GM21390 (cell line): ENCODE measurements around the gene MIA2.
"Not testable (repeated sequence)": the region's sequence is repeated elsewhere in the genome, so short reads cannot be mapped to it uniquely, and the experiment has no call there.

Experiments
- ATAC-seq: cut with Tn5 transposase; IDR thresholded peaks from one replicate; pipeline ENCODE4 v1.9.1; 2021; ENCODE audit not compliant: unreplicated experiment

MIA2 gene

DNA sequence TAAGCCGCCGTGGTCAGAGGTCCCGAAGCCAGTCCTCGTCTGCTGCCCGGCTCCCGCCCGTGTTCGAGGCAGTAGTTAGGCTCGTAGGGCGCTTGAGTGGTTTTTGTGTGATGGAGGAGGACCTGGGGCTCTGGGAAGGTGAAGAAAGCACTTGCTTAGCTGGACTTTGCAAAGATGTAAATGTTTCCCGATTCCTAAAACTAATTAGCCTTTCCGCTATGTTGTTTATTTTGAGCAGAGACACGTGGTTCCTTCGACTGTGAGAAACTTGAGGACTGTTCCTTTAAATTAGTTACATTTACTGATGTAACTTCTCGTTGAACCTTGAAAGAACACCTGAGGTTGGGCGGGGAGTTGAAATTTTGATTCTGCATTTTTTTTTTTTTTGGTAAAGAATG, 33.9 kb downstream of the MIA2 start:
- peak; percentile 7 for ATAC-seq

DNA sequence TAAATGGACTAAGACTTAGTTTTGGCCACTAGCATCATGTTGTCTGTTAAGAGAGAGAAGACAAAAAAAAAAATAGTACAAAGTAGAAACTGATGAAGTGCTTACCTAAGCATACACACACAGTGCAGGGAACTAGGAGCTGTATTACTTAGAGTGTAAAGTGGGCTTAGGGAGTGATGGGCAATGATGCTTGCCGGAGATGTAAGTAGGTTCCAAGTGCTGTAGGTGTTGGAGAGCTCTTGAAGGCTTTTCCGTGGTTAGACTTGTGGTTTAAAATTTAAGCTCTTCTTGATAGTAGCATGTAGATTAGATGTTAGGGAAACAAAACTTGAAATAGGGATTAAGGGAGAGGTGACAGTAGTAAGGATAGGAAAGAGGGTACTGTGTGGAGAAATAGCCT, 34.7 kb downstream of the MIA2 start:
- ATAC-seq, result no peak

DNA sequence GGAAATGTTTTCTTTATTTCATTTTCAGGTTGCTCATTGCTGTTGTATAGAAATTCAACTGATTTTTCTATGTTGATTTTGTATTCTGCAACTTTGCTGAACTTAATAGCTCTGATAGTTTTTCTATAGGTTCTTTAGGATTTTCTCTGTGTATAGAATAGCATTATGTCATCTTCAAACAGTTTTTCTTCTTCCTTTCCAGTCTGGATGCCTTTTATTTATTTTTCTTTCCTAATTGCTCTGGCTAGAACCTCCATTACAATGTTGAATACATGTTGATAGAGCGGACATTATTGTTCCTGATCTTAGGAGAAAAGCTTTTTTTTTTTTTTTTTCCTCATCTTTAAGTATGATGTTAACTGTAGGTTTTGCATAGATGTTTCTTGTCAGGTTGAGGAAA, 39.2 kb downstream of the MIA2 start:
- no peak for ATAC-seq

DNA sequence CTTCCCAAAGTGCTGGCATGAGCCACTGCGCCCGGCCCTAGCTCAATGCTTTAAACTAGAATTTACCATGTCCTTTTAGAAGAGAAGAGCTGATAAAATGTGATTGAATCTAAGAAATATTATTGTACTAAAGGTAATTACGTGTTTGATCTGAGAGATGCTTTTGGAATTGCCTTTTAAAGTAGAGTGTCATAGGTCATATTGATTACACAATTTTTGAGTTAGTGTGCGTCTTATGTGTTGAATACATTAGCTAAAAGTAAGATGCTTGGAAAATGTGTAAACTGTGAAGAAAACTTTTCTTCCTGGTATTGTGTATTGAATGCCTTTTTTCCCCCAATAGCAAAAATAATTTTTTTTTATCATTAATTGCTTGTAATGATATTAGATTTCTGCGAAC, 41.7 kb downstream of the MIA2 start:
- no peak for ATAC-seq

DNA sequence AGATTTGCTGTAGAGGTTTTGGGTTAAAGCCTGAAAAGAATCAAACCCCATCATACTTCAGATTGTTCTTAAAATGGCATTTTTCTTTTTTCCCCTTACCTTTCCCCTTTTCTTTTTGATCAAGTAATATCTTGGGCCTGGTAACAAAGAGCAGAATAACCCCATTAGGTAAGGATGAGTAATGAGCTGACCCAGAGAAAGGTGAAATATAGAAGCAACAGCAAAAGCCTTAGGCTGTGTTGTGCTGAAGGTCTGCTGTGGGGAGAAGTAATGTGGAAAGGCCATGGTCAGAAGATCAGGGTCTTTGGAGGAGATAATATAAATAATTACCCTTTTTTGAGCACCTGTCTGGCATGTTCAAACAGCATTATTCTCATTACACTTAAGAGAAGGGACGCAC, 42.3 kb downstream of the MIA2 start:
- no peak for ATAC-seq

DNA sequence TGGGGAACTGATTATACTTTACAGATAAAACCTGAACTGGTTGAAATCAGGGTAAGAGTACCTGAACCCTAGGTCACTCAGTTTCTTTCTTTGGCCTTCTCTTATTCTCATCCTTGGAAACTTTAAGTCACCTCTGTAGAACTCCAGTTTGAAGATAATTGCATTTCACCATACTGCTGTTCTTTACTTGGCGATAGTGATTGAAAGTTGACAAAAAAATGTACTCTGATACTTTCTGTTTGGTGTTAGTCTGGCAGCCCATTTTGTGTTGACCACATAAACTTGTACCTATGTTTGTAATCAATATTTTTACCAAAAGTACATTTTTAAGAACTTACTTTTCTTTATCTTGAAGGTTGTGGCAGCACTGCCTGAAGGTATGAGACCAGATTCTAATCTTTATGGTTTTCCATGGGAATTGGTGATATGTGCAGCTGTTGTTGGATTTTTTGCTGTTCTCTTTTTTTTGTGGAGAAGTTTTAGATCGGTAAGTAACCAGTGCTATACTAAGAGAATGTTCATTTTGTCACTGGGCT, 42.9 kb downstream of the MIA2 start:
- no peak for ATAC-seq

DNA sequence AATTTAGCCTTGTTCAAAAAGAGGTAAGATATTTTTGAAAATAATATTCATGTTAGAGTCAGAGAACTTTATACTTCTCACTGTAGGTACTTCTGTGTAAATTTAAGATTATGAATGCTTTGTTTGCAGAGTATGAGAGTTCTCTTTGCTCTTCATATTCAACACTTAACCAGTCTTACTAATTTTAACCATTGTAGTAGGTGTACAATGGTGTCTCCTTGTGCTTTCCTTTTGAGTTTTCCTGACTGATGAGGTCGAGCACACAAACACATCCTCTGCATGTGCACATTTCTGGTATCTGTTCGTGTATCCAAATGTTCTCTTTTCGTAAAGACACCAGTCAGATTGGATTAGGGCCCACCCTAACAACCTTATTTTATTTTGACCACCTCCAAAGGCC, 45.8 kb downstream of the MIA2 start:
- ATAC-seq, result no peak

DNA sequence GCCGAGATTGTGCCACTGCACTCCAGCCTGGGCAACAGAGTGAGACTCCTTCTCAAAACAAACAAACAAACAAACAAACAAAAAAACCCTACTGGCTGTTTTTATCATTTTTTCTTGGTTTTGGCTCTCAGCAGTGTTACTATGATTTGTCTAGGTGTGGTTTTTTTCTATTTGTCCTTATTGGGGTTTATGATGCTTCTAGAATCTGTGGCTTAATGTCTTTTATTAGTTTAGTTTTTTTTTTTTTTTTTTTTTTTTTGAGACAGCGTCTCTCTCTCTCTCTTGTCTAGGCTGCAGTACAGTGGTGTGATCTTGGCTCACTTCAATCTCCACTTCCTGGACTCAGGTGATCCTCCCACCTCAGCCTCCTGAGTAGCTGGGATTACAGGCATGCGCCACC, 47.0 kb downstream of the MIA2 start:
- not testable (repeated sequence) for ATAC-seq

DNA sequence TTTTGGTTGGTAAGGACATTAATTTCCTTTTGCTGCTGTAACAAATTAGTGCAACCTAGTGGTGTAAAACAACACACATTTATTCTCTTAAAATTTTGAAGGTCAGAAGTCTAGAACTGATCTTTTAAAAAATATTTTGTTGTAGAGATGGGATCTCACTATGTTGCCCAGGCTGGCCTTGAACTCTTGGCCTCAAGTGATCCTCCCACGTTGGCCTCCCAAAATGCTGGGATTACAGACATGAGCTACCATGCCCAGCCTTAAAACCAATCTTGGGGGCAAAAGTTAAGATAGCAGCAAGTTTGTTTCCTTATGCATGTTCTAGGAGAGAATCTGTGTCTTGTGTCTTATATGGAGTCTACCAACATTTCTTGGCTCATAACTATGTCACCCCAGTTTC, 55.8 kb downstream of the MIA2 start:
- ATAC-seq, result no peak

DNA sequence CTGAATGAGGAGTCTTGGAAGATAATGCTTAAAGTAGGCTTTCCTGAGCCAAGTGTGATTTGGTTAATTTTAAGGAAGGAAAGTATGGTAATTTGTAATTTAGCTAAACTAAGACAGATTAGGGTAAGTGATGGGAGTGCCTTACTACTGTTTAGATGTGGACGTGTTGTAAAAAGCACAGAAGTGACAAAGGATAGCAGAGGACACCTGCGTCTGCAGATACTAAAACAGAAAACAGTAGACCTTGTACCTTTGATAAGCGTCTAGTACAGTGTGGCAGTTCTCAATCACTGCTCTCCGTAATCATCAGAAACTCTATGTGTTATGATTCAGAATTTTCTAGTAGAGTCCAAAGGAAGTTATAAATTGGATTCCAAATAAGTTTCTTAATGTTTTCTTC, 58.0 kb downstream of the MIA2 start:
- no peak for ATAC-seq

DNA sequence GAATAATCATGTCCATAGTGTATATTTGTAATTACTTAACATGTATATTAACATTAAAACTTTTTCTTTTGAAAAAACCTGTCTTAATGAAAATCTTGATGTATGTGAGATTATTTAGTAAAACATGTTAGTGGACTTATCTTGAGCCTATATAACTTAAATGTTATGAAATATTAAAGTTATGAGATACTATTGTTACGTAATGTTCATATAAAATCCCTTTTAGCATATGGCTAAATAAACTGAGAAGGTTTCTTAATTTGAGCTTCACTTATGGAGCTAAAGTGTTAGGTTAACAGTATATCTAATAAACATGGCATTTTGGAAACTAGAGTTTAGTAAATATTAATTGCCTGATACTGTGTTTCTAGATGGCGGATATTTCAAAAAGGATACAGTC, 59.9 kb downstream of the MIA2 start:
- ATAC-seq, result no peak

DNA sequence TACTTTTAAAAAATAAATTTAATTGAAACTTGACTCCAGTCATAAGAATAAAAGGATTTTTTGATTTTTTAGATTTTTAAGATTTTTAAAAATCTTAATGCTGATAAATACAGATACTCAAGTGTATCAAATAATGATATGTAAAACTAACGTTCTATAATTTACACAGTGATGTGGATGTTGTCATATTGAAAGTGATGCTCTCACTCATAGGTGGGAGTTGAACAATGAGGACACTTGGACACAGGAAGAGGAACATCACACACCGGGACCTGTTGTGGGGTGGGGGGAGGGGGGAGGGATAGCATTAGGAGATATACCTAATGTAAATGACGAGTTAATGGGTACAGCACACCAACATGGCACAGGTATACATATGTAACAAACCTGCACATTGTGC, 66.7 kb downstream of the MIA2 start:
- ATAC-seq, result not testable (repeated sequence)

DNA sequence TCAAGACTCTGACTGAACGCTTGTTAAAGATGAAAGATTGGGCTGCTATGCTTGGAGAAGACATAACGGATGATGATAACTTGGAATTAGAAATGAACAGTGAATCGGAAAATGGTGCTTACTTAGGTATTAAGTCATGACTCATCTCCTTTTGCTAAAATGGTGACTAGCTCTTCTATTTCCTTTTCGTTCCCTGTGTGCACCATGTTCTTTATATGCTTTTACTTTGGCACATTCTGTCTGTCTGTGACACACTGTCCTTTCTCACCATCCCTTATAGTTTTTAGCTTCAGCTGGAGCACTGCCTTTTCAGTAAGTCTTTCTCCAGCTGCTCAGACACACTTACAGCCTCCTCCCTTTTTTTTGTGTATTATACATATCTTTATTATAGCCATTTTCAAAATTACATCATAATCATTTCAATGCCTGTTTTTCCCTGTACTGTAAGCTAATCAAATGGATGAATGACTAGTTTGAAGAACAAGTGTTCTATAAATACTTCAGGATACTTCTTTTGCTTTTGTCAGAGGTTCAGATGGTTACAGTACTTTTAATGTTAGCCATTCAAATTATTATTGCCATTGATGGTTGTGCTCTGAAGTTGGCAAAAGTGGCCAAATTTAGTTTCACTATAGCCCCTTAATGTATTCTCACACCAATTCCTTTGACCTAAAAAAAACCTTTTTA, 68.6 kb downstream of the MIA2 start:
- ATAC-seq, result no peak

DNA sequence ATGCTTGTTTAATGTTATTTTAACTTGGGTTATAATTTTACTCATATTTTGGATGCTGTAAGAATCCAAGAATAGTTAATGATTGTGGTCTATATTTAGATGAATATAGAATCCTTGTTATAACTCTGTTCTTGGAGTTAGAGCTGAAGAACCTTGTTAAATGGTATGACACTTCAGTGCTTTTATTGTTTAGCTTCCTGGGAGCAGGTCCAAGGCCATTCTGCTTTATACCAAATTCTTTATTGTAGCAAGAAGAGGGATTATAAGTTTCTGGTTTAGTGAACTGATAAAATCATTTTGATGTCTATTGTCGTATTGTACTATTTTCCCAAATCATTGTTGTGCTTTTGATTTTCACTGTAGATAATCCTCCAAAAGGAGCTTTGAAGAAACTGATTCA, 69.4 kb downstream of the MIA2 start:
- no peak for ATAC-seq

DNA sequence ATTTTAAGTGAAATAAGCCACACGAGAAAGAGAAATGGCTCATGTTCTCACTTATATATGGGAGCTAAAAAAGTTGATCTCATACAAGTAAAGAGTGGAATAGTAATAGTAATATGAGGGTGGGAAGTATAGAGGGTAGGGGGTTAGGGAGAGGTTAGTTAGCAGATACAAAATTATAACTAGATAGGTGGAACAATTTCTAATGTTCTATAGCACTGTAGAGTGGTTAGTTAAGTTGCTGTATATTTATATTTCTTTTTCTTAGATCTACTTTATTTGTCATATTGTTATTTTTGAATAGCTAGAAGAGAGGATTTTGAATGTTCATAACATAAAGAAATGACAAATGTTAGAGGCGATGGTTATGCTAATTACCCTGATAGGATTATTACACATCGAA, 74.1 kb downstream of the MIA2 start:
- no peak for ATAC-seq

DNA sequence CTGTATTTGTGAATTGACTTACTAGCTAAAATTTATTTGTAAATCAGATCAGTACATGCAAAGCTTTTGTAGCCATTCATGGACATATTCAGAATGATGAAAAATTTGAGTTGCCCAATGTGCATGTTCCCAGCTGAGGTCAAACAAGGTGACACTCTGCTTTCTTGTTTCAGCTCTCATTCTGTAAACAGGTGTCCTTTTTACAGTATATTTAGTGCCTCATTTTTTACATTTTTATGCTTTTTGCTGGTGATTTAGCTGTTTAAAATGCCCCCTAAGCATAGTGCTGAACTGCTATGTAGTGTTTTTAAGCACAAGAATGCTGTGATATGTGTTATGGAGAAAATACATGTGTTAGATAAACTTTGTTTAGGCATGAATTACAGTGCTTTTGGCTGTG, 76.3 kb downstream of the MIA2 start:
- no peak for ATAC-seq

DNA sequence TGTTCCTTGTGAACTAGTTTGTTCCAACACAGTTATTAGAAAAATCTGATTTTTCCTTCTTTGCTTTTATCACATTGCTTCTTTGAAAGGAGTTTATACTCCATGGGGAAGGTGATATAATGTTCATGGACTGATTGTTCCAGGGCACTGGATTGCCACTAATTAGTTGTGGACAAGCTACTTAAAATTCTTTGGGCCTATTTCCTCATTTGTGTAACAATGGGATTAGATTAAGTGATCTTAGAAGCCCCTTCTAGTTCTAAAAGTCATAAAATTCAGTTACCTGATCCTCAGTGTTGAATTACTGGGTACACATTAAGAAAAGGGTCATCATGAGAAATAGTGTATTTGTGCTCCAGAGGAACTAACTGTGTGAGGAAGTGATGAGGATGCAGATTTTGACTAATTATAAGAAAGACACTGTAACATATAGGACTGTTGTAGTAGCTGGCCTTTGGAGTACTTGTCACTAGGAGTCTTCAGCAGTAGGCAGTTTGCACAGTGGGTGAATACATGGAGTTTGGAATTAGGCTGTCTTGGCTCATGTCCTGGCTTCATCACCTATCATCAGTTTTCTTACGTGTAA, 82.2 kb downstream of the MIA2 start:
- ATAC-seq, result no peak

DNA sequence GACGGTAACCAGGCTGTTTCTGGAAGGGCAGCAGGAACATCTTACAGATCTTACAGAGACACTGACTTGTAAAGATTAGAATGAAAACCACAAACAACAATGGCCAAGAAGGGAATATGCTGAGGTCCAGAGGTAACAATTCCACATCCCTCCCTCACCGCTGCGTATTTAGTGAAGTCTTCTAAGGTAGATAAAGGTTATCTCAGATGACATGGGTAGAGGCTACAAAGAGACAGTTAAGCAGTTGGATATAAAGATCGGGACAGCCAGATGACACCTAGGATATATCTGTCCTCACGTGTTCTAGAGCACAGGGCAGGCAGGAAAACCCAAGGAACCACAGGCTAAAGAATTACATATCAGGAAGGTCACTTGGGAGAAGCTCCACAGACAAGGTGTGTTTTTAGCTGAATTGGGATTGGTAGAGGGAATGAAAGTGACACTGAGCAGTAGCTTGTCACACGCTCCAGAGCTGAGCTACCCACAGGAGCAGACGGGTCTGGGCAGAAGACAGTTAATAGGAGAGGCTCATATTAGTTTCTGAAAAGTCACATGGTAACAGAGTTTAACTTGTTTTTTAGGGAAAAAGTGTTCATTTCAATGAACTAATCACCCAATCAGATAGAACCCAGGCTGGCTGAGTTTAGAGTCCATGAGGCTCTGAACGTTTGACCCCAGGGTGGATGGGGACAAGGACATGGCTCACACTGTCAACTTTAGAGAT, 83.3 kb downstream of the MIA2 start:
- no peak for ATAC-seq

DNA sequence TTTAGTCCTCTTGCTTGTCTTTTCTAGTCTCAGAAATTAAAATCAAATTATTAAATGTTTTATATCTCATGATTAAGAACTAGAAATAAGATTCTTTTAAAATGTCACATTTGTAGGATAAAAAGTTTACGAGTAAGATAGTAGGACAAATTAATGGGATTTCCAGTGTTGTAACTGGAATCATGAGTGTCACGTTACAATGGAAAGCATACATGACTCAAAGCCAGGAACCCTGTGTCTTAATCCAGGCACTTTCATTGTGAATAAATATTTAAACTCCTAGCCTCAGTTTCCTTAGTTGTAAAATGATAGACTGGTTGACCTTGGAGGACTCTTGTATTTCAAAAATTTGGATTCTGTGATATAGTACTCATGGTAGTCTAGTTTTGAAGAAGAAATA, 84.9 kb downstream of the MIA2 start:
- no peak for ATAC-seq

DNA sequence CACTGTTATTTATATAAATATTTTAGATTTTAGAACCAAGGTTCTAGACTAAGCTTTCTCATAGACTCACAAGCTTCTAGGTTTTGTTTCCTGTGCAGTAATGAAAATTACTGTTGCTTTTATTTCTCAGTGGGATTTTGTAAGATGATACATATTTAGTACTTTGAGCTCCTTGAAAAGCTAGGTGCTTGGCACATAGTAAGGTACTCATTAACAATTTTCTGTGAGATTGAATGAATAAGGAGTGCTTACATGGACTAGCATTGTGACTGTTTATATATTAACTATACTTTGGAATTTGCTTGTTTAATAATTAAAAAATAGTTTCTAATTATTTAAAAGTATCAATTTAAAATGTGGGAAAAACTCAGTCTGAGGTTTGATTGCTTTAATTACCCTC, 85.7 kb downstream of the MIA2 start:
- ATAC-seq, result no peak

DNA sequence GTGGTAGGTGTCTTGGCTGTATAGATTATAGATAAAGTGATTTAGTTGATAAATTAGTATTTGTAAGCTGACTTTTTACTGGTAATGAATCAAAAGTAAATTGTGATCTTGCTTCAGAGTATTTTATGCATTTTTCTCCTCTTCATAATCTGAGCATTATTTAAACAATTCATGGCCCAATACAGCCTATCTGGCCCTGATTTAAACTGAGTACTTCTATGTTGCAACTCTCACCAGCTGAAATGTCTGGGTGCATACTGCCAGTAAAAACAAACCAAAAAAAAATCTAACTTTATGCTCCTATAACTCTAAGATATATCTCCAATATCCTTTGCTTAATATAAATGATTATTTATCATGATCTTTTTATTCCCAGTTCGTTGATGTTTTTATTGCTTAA, 86.6 kb downstream of the MIA2 start:
- ATAC-seq, result no peak

DNA sequence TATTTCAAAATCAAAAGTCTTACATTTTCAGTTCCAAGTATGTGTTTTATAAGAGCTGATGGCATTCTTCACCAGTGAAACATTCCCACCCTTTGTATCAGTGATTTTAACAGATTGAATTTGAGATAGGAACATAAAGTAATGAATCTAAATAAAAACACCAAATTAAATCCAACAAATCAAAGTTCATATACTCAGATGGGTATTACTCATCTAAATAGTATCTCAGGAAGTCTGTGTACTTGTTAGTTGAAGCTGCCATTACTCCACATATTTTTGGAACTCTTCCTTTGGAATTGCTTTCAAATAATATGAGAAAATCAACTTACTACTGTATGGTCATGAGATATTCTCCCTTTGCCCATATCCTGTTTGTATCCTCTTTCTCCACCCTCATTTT, 89.1 kb downstream of the MIA2 start:
- no peak for ATAC-seq
